NCI-H2107 treated with DMSO at 0.1 percent for 48 hours (cell line): ENCODE data around the gene AFDN.

ENCODE experiments used
- DNase-seq: peaks from one replicate; lab custom pipeline; 2025; ENCODE audit not compliant: unreplicated experiment; lab: John Stamatoyannopoulos, UW

The AFDN gene

GRCh38 chr6:167811442-167812087 lies 15.1 kb upstream of the AFDN start:
- no peak for DNase-seq

GRCh38 chr6:167812088-167812487 lies 14.6 kb upstream of the AFDN start:
- DNase-seq, result no peak

- no peak for DNase-seq
Observed at GRCh38 chr6:167815296-167815980, 11.3 kb upstream of the AFDN start.

- DNase-seq, result no peak
Observed at GRCh38 chr6:167817016-167817415, 9.7 kb upstream of the AFDN start.

- DNase-seq, result no peak
Observed at GRCh38 chr6:167817729-167818128, 9.0 kb upstream of the AFDN start.

GRCh38 chr6:167819576-167819975 lies 7.1 kb upstream of the AFDN start:
- DNase-seq, result no peak

GRCh38 chr6:167820681-167821080 lies 6.0 kb upstream of the AFDN start:
- no peak for DNase-seq

- DNase-seq, result no peak
Observed at GRCh38 chr6:167824591-167825331, 1.9 kb upstream of the AFDN start.

GRCh38 chr6:167825332-167826229 lies 1.1 kb upstream of the AFDN start:
- no peak for DNase-seq

GRCh38 chr6:167826230-167826895 lies 348 bp upstream of the AFDN start:
- DNase-seq, result no peak

- no peak for DNase-seq
Observed at GRCh38 chr6:167827583-167828324, 1.0 kb downstream of the AFDN start.

- DNase-seq, result peak; percentile 27
Observed at GRCh38 chr6:167828325-167828956, 1.7 kb downstream of the AFDN start.

- DNase-seq, result no peak
Observed at GRCh38 chr6:167829513-167829912, 2.8 kb downstream of the AFDN start.

GRCh38 chr6:167831281-167831828 lies 4.6 kb downstream of the AFDN start:
- DNase-seq, result no peak

GRCh38 chr6:167832497-167833395 lies 6.0 kb downstream of the AFDN start:
- no peak for DNase-seq

GRCh38 chr6:167833396-167833763 lies 6.7 kb downstream of the AFDN start:
- no peak for DNase-seq

- no peak for DNase-seq
Observed at GRCh38 chr6:167835260-167835659, 8.5 kb downstream of the AFDN start.

- no peak for DNase-seq
Observed at GRCh38 chr6:167836721-167837120, 10.0 kb downstream of the AFDN start.
